SU-DHL-6 (cell line): ENCODE data around the gene PRSS57.

Experiments used
- CTCF ChIP-seq: fragments of 200-600 bp; sonication (generic); IDR thresholded peaks from one replicate; pipeline ENCODE4 v1.5.1; 2017; ENCODE audit warnings: antibody characterized with exemption, mild to moderate bottlenecking, low read length, moderate library complexity; ENCODE audit not compliant: insufficient read depth, poor library complexity, severe bottlenecking
- EZH2phosphoT487 ChIP-seq: fragments of 200-600 bp; sonication (generic), shearing (Covaris generic); conservative IDR thresholded peaks from 2 replicates; pipeline ENCODE4 v1.6.1; 2018; ENCODE audit warnings: mild to moderate bottlenecking, antibody characterized with exemption, low read length, moderate library complexity, mixed read lengths

- no peak for TF ChIP-seq CTCF
- no peak for TF ChIP-seq EZH2phosphoT487
These were observed 25.3 kb upstream of the PRSS57 start for GRCh38 chr19:720345-721160.
